ENCODE results near the gene CIZ1. TPM values are rescaled to one million over a fixed set of nuclear protein-coding genes. Genes with fewer than 3 reads are reported as not detected.

Gene CIZ1
- total RNA-seq, 1 experiment from 2014 or later, result 104 TPM

- Histone ChIP-seq H3K23ac (ENCODE audit: insufficient read length, low read depth, low read length) (no peak overlapping the region), H3K79me1 (ENCODE audit: insufficient read depth, low read depth, low read length, poor library complexity, severe bottlenecking) (no peaks in the 10 kb centered on the region), H4K8ac (replicated peaks; ENCODE audit: insufficient read length, low read depth, low read length) (no peak overlapping the region), H3K9ac (ENCODE audit: extremely low read depth, insufficient read length, low read length) (no peak overlapping the region), H3K27ac (ENCODE audit: insufficient read length, low read depth, low read length) (no peak overlapping the region), H4K5ac (ENCODE audit: insufficient read length, low read depth, low read length) (no peak overlapping the region), H3T11ph (ENCODE audit: low read length) (no peak overlapping the region), H3K18ac (ENCODE audit: insufficient read length, low read depth, low read length) (no peak overlapping the region), H2BK5ac (ENCODE audit: insufficient read length, low read length) (no peak overlapping the region), H4K91ac (ENCODE audit: insufficient read length, low read depth, low read length) (no peak overlapping the region), H4K20me1 (ENCODE audit: control insufficient read depth, insufficient read depth, insufficient read length) (peaks cover 4% of the 10 kb centered on the region), H3K4ac (ENCODE audit: low read depth, low read length) (no peak overlapping the region), H2BK12ac (ENCODE audit: insufficient read length, low read depth, low read length) (no peak overlapping the region), H3K9me3 (ENCODE audit: control insufficient read depth, low read depth, low read length) (no peaks in the 10 kb centered on the region), H3K4me2 (ENCODE audit: insufficient read depth, insufficient read length, low read length) (no peak overlapping the region), H2BK120ac (ENCODE audit: low read depth, low read length, poor library complexity, severe bottlenecking) (no peak overlapping the region), H2BK20ac (ENCODE audit: low read depth, low read length, poor library complexity, severe bottlenecking) (no peak overlapping the region), H3K27me3 (ENCODE audit: insufficient read depth, low read length) (no peaks in the 10 kb centered on the region), H3K56ac (ENCODE audit: insufficient read length, low read depth, low read length) (no peak overlapping the region), H2AFZ (ENCODE audit: low read length) (no peak overlapping the region), H3K79me2 (ENCODE audit: insufficient read depth, low read length) (no peaks in the 10 kb centered on the region), H3K23me2 (ENCODE audit: insufficient read length, low read depth, low read length, poor library complexity, severe bottlenecking) (peaks cover 3% of the 10 kb centered on the region), H2BK15ac (ENCODE audit: low read depth, low read length) (no peak overlapping the region), H2AK5ac (ENCODE audit: insufficient read length, low read length) (no peak overlapping the region), H3K4me1 (ENCODE audit: insufficient read depth, low read length) (no peaks in the 10 kb centered on the region), H3K14ac (ENCODE audit: insufficient read depth, low read length) (no peak overlapping the region)
- WGBS (ENCODE audit: extremely low coverage, insufficient read length, low lambda C conversion rate), result no CpG with 5 or more reads among the region's 10 CpGs
- H3K36me3 Mint-ChIP-seq (ENCODE audit: insufficient read depth in 1 of 3, low read depth in 3 of 3), result peaks cover 11 to 40% (median 37%) of the 10 kb centered on the region in 3 experiments
- H3K9me3 Mint-ChIP-seq, result no peaks in the 10 kb centered on the region
- no peak for DNase-seq
- H3K4me3 Mint-ChIP-seq, result no peak overlapping the region; a peak in 1 of 5 replicates
- no peaks in the 10 kb centered on the region; the same call in 1 of the 2 replicates for H3K27me3 Mint-ChIP-seq (ENCODE audit: low read depth)
- H3K27ac Mint-ChIP-seq, result no peak overlapping the region; a peak in 1 of 7 replicates
- H3K4me1 Mint-ChIP-seq, result peaks cover 10 to 14% of the 10 kb centered on the region in 2 experiments
- TF ChIP-seq CTCF (conservative IDR thresholded peaks at IDR 0.05), result no peak
These were observed 30.7 kb upstream of the CIZ1 start for GRCh38 chr9:128222026-128222425.

All from H9 (cell line).